Brain microvascular endothelial cell (primary cell): ENCODE data around the gene CSNK1A1.
"Not testable (repeated sequence)": the region's sequence is repeated elsewhere in the genome, so short reads cannot be mapped to it uniquely, and the experiment has no call there.

Experiments used
- DNase-seq: peaks from one replicate; pipeline ENCODE4 v3.0.0-alpha.2; 2020
- H3K27ac ChIP-seq: fragments of 250-450 bp; sonication (Bioruptor Pico); 2 replicates; pipeline ENCODE4 v1.5.1; 2020; ENCODE audit warnings: mild to moderate bottlenecking, moderate library complexity
- H3K27me3 ChIP-seq: fragments of 250-450 bp; sonication (Bioruptor Pico); replicated peaks from 2 replicates; pipeline ENCODE4 v1.5.1; 2020; ENCODE audit warnings: mild to moderate bottlenecking
- H3K36me3 ChIP-seq: fragments of 250-450 bp; sonication (Bioruptor Pico); replicated peaks from 2 replicates; pipeline ENCODE4 v1.5.1; 2020; ENCODE audit warnings: mild to moderate bottlenecking
- H3K4me3 ChIP-seq: 2 replicates; pipeline ENCODE4 v1.5.1; 2011; ENCODE audit warnings: low read depth, mild to moderate bottlenecking, control low read depth, low read length, moderate library complexity
- CTCF ChIP-seq: IDR thresholded peaks from 2 replicates; pipeline ENCODE4 v1.5.1; 2011; ENCODE audit warnings: low read depth, mild to moderate bottlenecking, moderate library complexity, low read length, control low read depth, inconsistent platforms; ENCODE audit errors: missing control alignments
- in situ Hi-C: cut with HindIII; loops from 2 replicates; pipeline ENCODE4 v1.10.0; 2017; ENCODE audit warnings: low sequenced_read_pairs, low pct_ligation_motif_present

Gene CSNK1A1

GRCh38 chr5:149452007-149452664, 99.1 kb downstream of the CSNK1A1 start:
- peak; percentile 24 for TF ChIP-seq CTCF
- H3K27ac ChIP-seq: peak overlapping the region; percentile 97
- no peaks in the 10 kb centered on the region for H3K36me3 ChIP-seq
- DNase-seq: peak; percentile 64
- H3K4me3 ChIP-seq: no peak overlapping the region
- in situ Hi-C loops: no loop called here
- H3K27me3 ChIP-seq: no peaks in the 10 kb centered on the region

- Histone ChIP-seq H3K36me3 (no peaks in the 10 kb centered on the region), H3K27ac (peak overlapping the region; percentile 46), H3K27me3 (no peaks in the 10 kb centered on the region), H3K4me3 (no peak overlapping the region)
- DNase-seq: peak; percentile 54
- in situ Hi-C loops: no loop called here
- TF ChIP-seq CTCF: no peak
These were observed 101.0 kb downstream of the CSNK1A1 start for GRCh38 chr5:149450199-149450598.

- DNase-seq: no peak
- in situ Hi-C loops: no loop called here
- Histone ChIP-seq H3K4me3 (no peak overlapping the region), H3K36me3 (no peaks in the 10 kb centered on the region), H3K27ac (no peak overlapping the region), H3K27me3 (no peaks in the 10 kb centered on the region)
- peak; percentile 71 for TF ChIP-seq CTCF
These were observed 102.2 kb downstream of the CSNK1A1 start for GRCh38 chr5:149448831-149449714.

- Histone ChIP-seq H3K27me3 (no peaks in the 10 kb centered on the region), H3K36me3 (no peaks in the 10 kb centered on the region), H3K4me3 (no peak overlapping the region), H3K27ac (no peak overlapping the region)
- in situ Hi-C loops: no loop called here
- TF ChIP-seq CTCF: no peak
- DNase-seq: no peak
These were observed 102.8 kb downstream of the CSNK1A1 start for GRCh38 chr5:149448431-149448830.

- no peak for DNase-seq
- in situ Hi-C loops: no loop called here
- H3K27ac ChIP-seq: peak overlapping the region; percentile 30
These were observed 103.6 kb downstream of the CSNK1A1 start for GRCh38 chr5:149447373-149448367.

GRCh38 chr5:149446794-149447193, 104.4 kb downstream of the CSNK1A1 start:
- DNase-seq, in situ Hi-C loops, H3K4me3 ChIP-seq, H3K27me3 ChIP-seq, H3K36me3 ChIP-seq: not testable (repeated sequence)
- H3K27ac ChIP-seq: peak overlapping the region; percentile 77

More at GRCh38 chr5:149447373-149448367, 103.6 kb downstream of the CSNK1A1 start:
- H3K4me3 ChIP-seq: no peak overlapping the region
- H3K36me3 ChIP-seq: no peaks in the 10 kb centered on the region
- TF ChIP-seq CTCF: no peak
- no peaks in the 10 kb centered on the region for H3K27me3 ChIP-seq
